GM18870 (cell line): Measurements from ENCODE around the gene CATSPERB.
"Not testable (repeated sequence)": the region's sequence is repeated elsewhere in the genome, so short reads cannot be mapped to it uniquely, and the experiment has no call there.

ENCODE experiments used
- ATAC-seq: cut with Tn5 transposase; IDR thresholded peaks from one replicate; pipeline ENCODE4 v1.9.1; 2021; ENCODE audit warnings: moderate library complexity; ENCODE audit not compliant: unreplicated experiment

CATSPERB gene

DNA sequence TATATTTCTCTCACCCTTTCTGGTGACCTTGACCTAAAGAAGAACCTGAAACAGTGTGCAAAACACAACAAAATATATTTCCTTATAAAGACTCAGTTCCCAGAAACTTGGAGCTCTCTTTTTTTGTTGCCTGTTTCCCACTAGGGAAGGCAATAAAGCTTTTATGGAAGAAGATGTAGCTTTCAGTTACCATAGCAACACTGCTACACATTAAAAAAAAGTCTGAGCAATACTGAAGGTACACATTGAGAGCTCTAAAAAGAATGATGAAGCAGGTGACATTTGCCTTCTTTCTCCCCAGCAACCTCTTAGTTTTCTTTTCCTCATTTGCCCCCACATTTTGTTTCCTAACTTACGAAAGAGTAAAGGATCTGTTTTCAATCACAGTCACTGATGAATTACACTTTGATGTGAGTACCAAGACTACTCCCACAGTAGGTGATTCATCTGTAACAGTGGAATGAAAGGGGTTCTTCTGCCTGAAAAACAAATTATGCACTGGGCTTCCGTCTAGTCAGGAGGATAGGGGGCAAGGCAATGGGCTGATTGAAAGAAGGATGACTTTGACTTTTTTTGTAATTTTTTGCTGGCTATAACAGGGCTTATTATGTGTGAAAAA lies 1.1 kb upstream of the CATSPERB start:
- ATAC-seq: no peak

DNA sequence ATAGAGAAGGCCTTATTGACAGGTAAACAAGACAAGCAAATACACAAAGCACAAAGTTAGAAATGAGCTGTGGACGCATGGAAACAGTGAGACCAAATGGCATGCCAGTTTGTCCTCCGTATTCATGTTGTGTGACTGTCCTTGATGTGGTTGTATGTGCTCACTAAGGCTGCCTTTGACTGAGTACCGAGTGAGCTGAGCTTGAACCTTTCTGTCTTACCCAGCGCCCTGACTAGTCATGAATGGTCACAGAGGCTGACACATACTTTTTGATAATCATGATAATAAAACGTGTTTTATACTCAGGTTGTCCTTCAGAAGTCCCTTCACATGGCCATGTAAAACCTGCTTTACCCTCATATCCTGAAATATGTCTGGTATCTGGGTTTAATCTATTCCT lies 553 bp upstream of the CATSPERB start:
- no peak for ATAC-seq

DNA sequence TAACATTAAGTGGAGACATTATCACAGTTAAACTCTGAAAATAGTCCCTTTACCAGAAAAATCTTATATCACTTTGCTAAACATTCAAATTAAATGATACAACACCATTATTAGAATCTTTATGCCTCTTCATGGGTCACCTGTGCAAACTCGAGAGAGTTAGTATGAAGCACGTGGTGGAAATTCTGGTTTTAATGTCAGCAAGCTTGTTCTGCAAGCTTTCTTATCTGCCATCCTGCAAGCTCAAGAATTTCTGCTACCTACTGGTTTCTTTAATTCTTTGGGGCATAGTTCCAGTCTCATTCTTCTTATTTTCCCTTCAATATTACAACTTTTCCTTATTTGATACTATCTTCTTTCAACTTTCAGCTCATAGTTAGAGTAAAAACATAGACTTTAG lies 868 bp downstream of the CATSPERB start:
- no peak for ATAC-seq

- no peak for ATAC-seq
Observed at GRCh38 chr14:91729756-91730155, 2.1 kb downstream of the CATSPERB start.

DNA sequence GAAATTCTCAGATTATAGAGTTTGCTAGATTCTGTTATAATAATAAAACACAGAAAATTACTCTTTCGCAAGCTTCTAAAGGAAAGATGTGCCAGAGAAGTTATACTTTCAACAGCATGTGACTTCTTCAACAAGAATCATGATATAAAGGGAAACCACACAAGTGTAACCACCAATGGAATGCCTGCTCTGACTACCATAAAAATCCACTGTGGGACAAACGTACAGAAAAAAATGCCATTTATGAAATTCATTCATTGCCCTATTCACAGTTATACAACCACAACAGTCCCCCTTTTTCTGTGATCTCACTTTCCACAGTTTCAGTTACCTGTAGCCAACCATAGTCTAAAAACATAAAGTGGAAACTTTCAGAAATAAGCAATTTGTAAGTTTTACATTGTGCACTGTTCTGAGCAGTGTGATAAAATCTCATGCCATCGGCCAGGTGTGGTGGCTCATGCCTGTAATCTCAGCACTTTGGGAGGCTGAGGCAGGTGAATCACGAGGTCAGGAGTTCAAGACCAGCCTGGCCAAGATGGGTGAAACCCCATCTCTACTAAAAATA lies 3.2 kb downstream of the CATSPERB start:
- ATAC-seq: no peak

DNA sequence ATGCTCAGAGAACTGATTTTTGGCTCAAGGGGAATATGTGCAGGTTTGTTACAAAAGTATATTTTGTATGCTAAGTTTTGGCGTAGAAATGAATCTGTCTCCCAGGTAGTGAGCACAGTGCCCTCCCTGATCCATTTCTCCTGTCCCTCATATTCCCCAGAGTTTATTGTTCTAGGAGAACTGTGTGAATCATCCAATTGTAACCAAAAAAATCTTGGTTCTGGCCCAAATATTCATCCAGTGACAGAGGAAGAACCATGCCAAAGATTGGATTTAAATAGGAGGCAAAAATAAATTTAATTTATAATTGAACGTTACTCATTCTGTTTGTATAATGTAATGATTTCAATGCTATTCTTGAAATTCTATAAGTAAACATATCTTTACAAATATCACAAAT lies 4.8 kb downstream of the CATSPERB start:
- ATAC-seq: no peak

DNA sequence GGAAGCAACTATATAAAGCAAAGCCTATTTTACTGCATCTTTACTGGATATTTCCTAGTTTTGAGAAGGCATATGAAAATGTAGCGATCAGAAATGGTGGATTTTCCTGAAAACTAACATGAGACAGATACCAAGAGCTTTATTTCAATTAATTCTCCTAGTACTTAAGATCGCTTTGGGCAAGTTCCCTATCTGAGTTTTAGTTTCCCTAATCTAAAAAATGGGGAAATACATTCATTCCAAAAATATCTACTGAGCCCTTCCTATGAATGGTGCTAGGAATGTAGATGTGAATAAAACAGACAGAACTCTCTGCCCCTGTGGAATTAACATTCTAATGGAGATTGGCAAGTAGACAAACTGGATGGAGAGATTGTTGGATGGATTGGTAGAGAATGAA lies 8.4 kb downstream of the CATSPERB start:
- no peak for ATAC-seq

GRCh38 chr14:91722386-91722785 lies 9.5 kb downstream of the CATSPERB start:
- ATAC-seq: no peak

DNA sequence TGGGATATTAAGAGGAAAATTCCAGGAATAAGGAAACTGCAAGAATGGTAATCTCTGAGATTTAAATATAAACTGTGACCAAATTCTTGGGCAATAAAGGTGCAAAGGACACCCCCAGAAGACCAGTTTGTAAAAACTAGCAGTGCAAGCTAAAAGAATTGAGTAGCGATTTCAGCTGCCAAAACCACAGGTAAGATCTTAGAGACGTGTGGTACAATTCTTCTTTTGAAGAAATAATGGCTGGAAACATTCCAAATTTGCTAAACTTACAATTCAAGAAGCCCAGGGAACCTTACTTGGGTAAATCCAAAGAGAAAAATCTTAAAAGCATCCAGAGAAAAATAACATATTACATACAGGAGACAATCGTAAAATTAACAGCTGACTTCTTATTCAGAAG lies 12.0 kb downstream of the CATSPERB start:
- ATAC-seq: no peak

GRCh38 chr14:91716999-91717398 lies 14.9 kb downstream of the CATSPERB start:
- ATAC-seq: no peak

DNA sequence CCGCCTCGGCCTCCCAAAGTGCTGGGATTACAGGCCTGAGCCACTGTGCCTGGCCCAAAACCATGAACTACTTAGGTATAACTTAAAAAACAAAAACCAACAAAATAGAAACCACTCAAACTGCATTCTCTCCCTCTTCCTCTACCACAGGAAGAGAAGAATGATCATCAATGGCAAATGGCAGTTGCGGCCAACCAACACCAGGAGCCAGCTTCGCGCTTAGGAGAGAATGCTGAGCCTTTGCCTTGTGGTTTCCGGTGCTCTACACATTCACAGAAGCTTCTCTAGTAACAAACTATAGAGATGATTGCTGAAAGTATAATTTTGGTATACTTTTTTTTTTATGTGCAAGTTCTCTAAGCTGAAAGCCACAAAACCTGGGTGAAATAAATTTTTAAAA lies 17.1 kb downstream of the CATSPERB start:
- ATAC-seq: no peak

DNA sequence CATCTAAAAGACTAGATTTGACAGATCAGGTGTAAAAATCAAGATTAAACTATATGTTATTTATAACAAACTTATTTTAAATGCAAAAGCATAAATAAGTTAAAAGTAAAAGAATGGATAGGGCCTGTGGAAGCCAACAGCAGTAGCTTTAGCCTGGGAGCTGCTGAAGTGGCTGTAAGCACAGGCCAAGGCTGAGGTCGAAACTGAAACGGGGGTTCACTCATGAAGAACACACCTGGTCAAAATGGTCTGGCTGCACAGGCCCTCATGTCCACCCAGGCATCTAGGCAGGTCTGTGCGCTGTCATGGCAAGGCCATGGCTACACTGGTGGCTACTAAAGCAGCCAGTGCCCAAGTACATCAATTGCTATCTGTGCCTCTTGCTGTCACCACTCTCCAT lies 23.1 kb downstream of the CATSPERB start:
- no peak for ATAC-seq

DNA sequence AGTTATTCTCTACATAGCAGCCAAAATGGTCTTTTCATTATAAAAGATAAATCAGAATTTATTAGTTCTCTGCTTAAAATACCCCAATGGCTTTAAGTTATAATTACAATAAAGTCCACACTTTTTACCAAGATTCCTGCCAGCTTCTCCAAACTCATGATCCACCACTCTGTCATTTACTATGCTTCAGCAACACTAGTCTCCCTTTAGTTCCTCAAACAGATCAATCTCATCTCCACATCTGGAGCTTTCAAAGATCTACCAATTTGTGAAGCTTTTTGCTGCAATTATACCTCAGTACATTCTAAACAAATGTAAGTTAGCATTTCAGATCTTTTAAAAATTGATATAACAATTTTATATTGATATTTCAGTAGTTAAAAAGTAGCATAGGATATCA lies 24.9 kb downstream of the CATSPERB start:
- ATAC-seq: no peak

GRCh38 chr14:91694643-91695042 lies 37.2 kb downstream of the CATSPERB start:
- no peak for ATAC-seq

- ATAC-seq: no peak
Observed at GRCh38 chr14:91693346-91693745, 38.5 kb downstream of the CATSPERB start.

DNA sequence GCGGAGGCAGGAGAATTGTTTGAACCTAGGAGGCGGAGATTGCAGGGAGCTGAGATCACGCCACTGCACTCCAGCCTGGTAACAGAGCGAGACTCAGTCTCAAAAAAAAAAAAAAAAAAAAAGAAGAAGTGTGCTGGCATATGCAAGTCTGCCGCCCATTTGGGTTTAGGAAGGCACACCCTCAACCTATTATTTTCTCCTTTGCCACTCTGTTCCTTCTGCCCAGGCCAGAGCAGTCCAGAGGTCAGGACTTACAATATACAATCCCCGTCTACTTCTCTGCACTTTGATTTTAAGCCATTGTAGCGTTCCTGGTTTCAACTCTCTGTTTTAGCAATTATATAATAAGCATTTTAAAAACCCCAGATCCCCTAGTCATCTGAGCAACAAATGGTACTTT lies 39.8 kb downstream of the CATSPERB start:
- ATAC-seq: no peak

GRCh38 chr14:91689608-91690007 lies 42.3 kb downstream of the CATSPERB start:
- no peak for ATAC-seq

DNA sequence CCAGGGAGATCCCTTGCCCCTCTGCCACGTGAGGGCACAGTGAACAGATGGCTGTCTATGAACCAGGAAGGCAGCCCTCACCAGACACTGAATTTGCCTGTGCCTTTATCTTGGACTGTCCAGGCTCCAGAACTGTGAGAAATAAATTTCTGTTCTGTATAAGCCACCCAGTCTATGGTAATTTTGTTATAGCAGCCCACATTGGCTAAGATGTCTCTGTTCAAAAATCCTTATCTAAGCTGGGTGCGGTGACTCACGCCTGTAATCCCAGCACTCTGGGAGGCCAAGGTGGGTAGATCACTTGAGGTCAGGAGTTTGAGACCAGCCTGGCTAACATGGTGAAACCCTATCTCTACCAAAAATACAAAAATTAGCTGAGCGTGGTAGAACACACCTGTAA lies 44.5 kb downstream of the CATSPERB start:
- ATAC-seq: not testable (repeated sequence)

DNA sequence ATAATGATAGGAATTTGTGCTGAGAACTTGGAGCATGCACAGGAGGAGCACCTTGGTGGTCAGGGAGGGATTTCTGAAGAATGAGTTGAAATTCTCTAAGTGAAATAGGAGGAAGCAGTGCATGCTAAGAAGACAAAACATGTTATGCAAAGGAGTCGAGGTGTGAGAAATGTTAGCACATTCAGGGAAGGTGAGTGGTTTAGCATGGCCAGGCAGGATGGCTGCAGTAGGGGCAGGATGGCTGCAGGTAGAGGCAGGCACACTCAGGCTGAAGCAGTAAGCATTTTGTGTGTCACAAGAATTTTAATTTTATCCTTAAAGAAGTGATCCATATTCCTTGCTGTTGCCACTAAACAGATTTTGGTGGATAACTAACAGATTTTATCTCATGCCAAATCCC lies 46.3 kb downstream of the CATSPERB start:
- ATAC-seq: no peak

- no peak for ATAC-seq
Observed at GRCh38 chr14:91681893-91682563, 49.9 kb downstream of the CATSPERB start.

GRCh38 chr14:91681118-91681517 lies 50.8 kb downstream of the CATSPERB start:
- no peak for ATAC-seq

DNA sequence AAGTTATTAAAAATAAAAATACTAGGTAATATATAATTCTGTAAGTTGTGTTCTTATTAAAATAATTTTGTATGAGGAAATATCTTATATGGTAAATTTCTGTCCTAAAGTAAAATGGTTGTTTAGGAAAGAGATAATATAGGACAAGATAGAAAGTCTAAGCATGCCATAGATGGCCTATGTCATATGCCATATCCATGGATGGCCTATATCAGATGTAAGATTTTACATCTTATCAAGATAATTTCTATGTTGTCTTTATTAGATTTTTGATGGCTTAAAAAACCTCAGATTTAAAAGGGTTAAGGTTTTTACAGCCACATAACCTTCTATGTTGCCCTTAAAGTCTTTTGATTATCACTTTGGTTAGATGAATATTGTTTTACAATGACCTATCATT lies 52.6 kb downstream of the CATSPERB start:
- no peak for ATAC-seq

GRCh38 chr14:91677687-91678086 lies 54.2 kb downstream of the CATSPERB start:
- ATAC-seq: not testable (repeated sequence)
